ENCODE results near the gene TBC1D8B. TPM values are rescaled to one million over a fixed set of nuclear protein-coding genes. Genes with fewer than 3 reads are reported as not detected.
A peak's percentile ranks its signal among the peaks of the same experiment; 100 is the strongest.
"Not testable (repeated sequence)": the region's sequence is repeated elsewhere in the genome, so short reads cannot be mapped to it uniquely, and the experiment has no call there.

TBC1D8B gene
- total RNA-seq (2021; ENCODE audit: unreplicated experiment) (9.2 TPM), Bru-seq, nascent RNA (percentile 49 among the genes with signal in this experiment), BruChase-seq, experiment 1, labeled RNA remaining after a 6-hour chase (percentile 59 among the genes with signal in this experiment), BruChase-seq, experiment 2, labeled RNA remaining after a 2-hour chase (percentile 58 among the genes with signal in this experiment)
- 2.6 and 3.0 TPM in 2 replicates for polyA plus RNA-seq (2012)
- long read RNA-seq, full-length matches to known transcripts: 11 of 20 reads
- long read RNA-seq, partial matches to known transcripts: 4 of 20 reads
- long read RNA-seq, other reads (novel, unspliced or antisense): 5 of 20 reads

GRCh38 chrX:106802388-106803275, at the start of gene TBC1D8B:
TBC1D8B (plus strand) TSS chrX:106802673; CDS start chrX:106802854, 181 bp downstream.
- Histone ChIP-seq H3K4me2 (ENCODE audit: low read length) (peak within 1 kb of the TSS; percentile 84), H2AFZ (ENCODE audit: low read depth, low read length, poor library complexity, severe bottlenecking) (peak within 1 kb of the TSS; percentile 96), H3K9ac (ENCODE audit: low read length) (peak within 1 kb of the TSS; percentile 65), H3K9me3 (ENCODE audit: control insufficient read depth in 1 of 2, insufficient read depth in 1 of 2, low read depth in 1 of 2, low read length in 2 of 2) (no peaks in the 10 kb centered on the region), H3K27me3 (ENCODE audit: insufficient read depth, low read length) (no peaks in the 10 kb centered on the region), H3K27ac (ENCODE audit: low read depth, low read length) (peak within 1 kb of the TSS; percentile 59), H3K4me3 (replicated peaks in 1 of 2; ENCODE audit: low read depth in 1 of 2, low read length in 2 of 2) (peak within 1 kb of the TSS; percentile 65 to 70), H4K20me1 (ENCODE audit: insufficient read depth) (no peaks in the 10 kb centered on the region), H3K79me2 (ENCODE audit: insufficient read depth, low read length) (peaks cover 5% of the 10 kb centered on the region), H3K9me2 (ENCODE audit: insufficient read depth) (no peaks in the 10 kb centered on the region), H3K4me1 (ENCODE audit: control insufficient read depth in 1 of 2, insufficient read depth in 2 of 2, low read length in 2 of 2) (peaks cover 0 to 13% of the 10 kb centered on the region in 2 experiments; a peak in 2 of 4 replicates), H3K36me3 (ENCODE audit: control insufficient read depth in 1 of 2, insufficient read depth in 2 of 2, low read length in 2 of 2) (no peaks in the 10 kb centered on the region)
- TF ChIP-seq SP1 (IDR thresholded peaks at IDR 0.05; ENCODE audit: low read depth): peak; percentile 38
- TF ChIP-seq RAD21 (IDR thresholded peaks at IDR 0.05; ENCODE audit: low read depth): no peak
- TF ChIP-seq ELF1 (IDR thresholded peaks at IDR 0.05; ENCODE audit: borderline replicate concordance, low read depth): peak; percentile 53; the same call in 1 of the 2 replicates
- TF ChIP-seq YY1 (IDR thresholded peaks at IDR 0.05; ENCODE audit: extremely low read depth, insufficient replicate concordance, low read depth, low read length): no peak
- peak; percentile 78 for TF ChIP-seq POLR2AphosphoS5 (IDR thresholded peaks at IDR 0.05; ENCODE audit: low read depth, low read length)
- peak; percentile 19 for TF ChIP-seq TCF7L2 (IDR thresholded peaks at IDR 0.05; ENCODE audit: borderline replicate concordance, extremely low read depth, insufficient read depth, insufficient read length)
- intact Hi-C loops (cut with micrococcal nuclease): no loop called here
- POLR2A ChIA-PET: no interaction called here
- CTCF ChIA-PET: no interaction called here
- RAD21 ChIA-PET (ENCODE audit: low non-redundant PET in 1 of 2, low total read pairs in 2 of 2, uncharacterized antibody in 2 of 2, unreplicated experiment in 2 of 2): no interaction called here
- TSS peak; percentile 72 for BruUV-seq (replicated peaks)
- ATAC-seq: peak; percentile 97
- DNase-seq (ENCODE audit: low read depth, low spot score): peak; percentile 86

- CTCF ChIA-PET; BruUV-seq (replicated peaks); ATAC-seq; RAD21 ChIA-PET (ENCODE audit: low non-redundant PET in 1 of 2, low total read pairs in 2 of 2, uncharacterized antibody in 2 of 2, unreplicated experiment in 2 of 2); H3K4me1 ChIP-seq (ENCODE audit: control insufficient read depth in 1 of 2, insufficient read depth in 2 of 2, low read length in 2 of 2); H3K36me3 ChIP-seq (ENCODE audit: control insufficient read depth in 1 of 2, insufficient read depth in 2 of 2, low read length in 2 of 2); intact Hi-C loops (cut with micrococcal nuclease); H3K9me2 ChIP-seq (ENCODE audit: insufficient read depth); H3K27me3 ChIP-seq (ENCODE audit: insufficient read depth, low read length); H3K79me2 ChIP-seq (ENCODE audit: insufficient read depth, low read length); H4K20me1 ChIP-seq (ENCODE audit: insufficient read depth); DNase-seq (ENCODE audit: low read depth, low spot score); H2AFZ ChIP-seq (ENCODE audit: low read depth, low read length, poor library complexity, severe bottlenecking); H3K9me3 ChIP-seq (ENCODE audit: control insufficient read depth in 1 of 2, insufficient read depth in 1 of 2, low read depth in 1 of 2, low read length in 2 of 2); H3K4me2 ChIP-seq (ENCODE audit: low read length); H3K9ac ChIP-seq (ENCODE audit: low read length); H3K27ac ChIP-seq (ENCODE audit: low read depth, low read length); H3K4me3 ChIP-seq (replicated peaks in 1 of 2; ENCODE audit: low read depth in 1 of 2, low read length in 2 of 2): not testable (repeated sequence)
- POLR2A ChIA-PET: interaction anchor here (0.7 kb wide), 1 partner anchor 227 kb away, joined by 3 read pairs; no protein-coding TSS in a partner anchor
Observed at GRCh38 chrX:106769288-106769687, 33.2 kb upstream of the TBC1D8B start.

All from HCT116 (cell line).